ENCODE data around the gene ARHGAP15. TPM values are rescaled to one million over a fixed set of nuclear protein-coding genes. Genes with fewer than 3 reads are reported as not detected.

ARHGAP15 gene
- total and polyA plus RNA-seq, 2 donors (not counting 1 experiment from before 2014, with no cell fraction given) = 0.07 TPM; not detected in 1

DNA sequence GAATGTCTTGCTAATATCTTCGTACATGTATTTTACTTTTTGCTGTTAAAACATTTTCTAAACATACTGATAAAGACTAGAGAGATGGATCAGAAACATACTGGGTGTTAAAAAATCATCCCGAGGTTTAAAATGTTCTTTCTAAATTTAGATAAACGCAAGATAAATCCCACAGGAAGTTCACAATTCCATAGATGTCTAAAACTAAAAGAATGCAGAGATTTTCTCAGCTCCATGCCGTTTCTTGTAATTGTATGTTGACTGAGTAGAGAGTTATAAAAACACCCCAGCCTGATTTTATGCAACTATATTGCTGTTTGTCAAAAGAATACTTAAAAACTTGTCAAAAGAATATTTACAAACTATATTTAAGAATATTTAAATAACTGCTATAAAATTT, 455.7 kb downstream of the ARHGAP15 start:
- Histone ChIP-seq H3K9me3 (ENCODE audit: control insufficient read depth, insufficient read depth, low read depth, low read length) (no peaks in the 10 kb centered on the region), H3K27ac (ENCODE audit: insufficient read depth, low read length) (no peak overlapping the region), H3K36me3 (ENCODE audit: control insufficient read depth, insufficient read depth, low read length) (no peaks in the 10 kb centered on the region), H3K4me3 (replicated peaks in 1 of 4; ENCODE audit: control extremely low read depth in 1 of 4, insufficient read depth in 1 of 4, low read depth in 3 of 4, low read length in 4 of 4) (no peak overlapping the region), H4K20me1 (ENCODE audit: control insufficient read depth, extremely low read depth, insufficient read depth, low read length) (no peaks in the 10 kb centered on the region), H3K79me2 (ENCODE audit: control insufficient read depth, insufficient read depth, low read length) (no peaks in the 10 kb centered on the region), H3K27me3 (ENCODE audit: control insufficient read depth, insufficient read depth, low read length) (no peaks in the 10 kb centered on the region), H2AFZ (ENCODE audit: low read length) (no peak overlapping the region), H3K4me1 (ENCODE audit: control insufficient read depth, extremely low read depth, insufficient read depth, low read length) (no peaks in the 10 kb centered on the region), H3K9ac (ENCODE audit: insufficient read depth, low read length) (no peak overlapping the region), H3K4me2 (ENCODE audit: extremely low read depth, insufficient read depth, low read length) (no peak overlapping the region)
- no peak for DNase-seq (ENCODE audit: low read depth in 2 of 2)
- TF ChIP-seq EZH2 (IDR thresholded peaks at IDR 0.05; ENCODE audit: low read length, missing control alignments) = no peak
- TF ChIP-seq, protein P1, sequence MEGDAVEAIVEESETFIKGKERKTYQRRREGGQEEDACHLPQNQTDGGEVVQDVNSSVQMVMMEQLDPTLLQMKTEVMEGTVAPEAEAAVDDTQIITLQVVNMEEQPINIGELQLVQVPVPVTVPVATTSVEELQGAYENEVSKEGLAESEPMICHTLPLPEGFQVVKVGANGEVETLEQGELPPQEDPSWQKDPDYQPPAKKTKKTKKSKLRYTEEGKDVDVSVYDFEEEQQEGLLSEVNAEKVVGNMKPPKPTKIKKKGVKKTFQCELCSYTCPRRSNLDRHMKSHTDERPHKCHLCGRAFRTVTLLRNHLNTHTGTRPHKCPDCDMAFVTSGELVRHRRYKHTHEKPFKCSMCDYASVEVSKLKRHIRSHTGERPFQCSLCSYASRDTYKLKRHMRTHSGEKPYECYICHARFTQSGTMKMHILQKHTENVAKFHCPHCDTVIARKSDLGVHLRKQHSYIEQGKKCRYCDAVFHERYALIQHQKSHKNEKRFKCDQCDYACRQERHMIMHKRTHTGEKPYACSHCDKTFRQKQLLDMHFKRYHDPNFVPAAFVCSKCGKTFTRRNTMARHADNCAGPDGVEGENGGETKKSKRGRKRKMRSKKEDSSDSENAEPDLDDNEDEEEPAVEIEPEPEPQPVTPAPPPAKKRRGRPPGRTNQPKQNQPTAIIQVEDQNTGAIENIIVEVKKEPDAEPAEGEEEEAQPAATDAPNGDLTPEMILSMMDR (conservative IDR thresholded peaks at IDR 0.05 in 1 of 2, IDR thresholded peaks at IDR 0.05 in 1 of 2; ENCODE audit: low read depth in 1 of 2, low read length in 2 of 2) = no peak

DNA sequence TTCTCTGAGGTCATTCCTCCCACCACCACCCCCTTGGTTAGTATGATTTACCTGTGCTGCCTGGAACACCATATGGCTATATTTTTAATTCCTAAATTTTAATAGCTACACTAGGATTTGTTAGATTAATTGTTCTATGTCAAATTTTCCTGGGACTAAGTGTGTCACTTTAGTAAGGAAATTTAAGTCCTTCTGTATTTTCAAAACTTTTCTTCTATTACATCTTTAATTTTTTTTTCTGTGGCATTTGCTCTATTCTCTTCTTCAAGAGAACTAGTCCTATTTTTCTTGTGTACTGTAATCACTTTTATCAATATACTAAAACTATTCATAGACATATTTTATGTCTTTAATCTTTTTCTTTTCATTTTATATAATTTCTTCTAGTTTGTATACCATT, 456.9 kb downstream of the ARHGAP15 start:
- no peaks in the 10 kb centered on the region for H3K27me3 ChIP-seq (ENCODE audit: control insufficient read depth, insufficient read depth, low read length)
- H3K36me3 ChIP-seq (ENCODE audit: control insufficient read depth, insufficient read depth, low read length) = no peaks in the 10 kb centered on the region
- no peaks in the 10 kb centered on the region for H3K4me1 ChIP-seq (ENCODE audit: control insufficient read depth, extremely low read depth, insufficient read depth, low read length)
- H3K4me3 ChIP-seq (replicated peaks in 1 of 4; ENCODE audit: control extremely low read depth in 1 of 4, insufficient read depth in 1 of 4, low read depth in 3 of 4, low read length in 4 of 4) = no peak overlapping the region
- no peaks in the 10 kb centered on the region for H4K20me1 ChIP-seq (ENCODE audit: control insufficient read depth, extremely low read depth, insufficient read depth, low read length)
- no peak overlapping the region for H3K27ac ChIP-seq (ENCODE audit: insufficient read depth, low read length)
- no peak overlapping the region for H3K4me2 ChIP-seq (ENCODE audit: extremely low read depth, insufficient read depth, low read length)
- H2AFZ ChIP-seq (ENCODE audit: low read length) = no peak overlapping the region
- H3K9me3 ChIP-seq (ENCODE audit: control insufficient read depth, insufficient read depth, low read depth, low read length) = no peaks in the 10 kb centered on the region
- no peak overlapping the region for H3K9ac ChIP-seq (ENCODE audit: insufficient read depth, low read length)
- DNase-seq (ENCODE audit: low read depth in 2 of 2) = no peak
- no peak for TF ChIP-seq EZH2 (IDR thresholded peaks at IDR 0.05; ENCODE audit: low read length, missing control alignments)
- TF ChIP-seq, protein P1 (conservative IDR thresholded peaks at IDR 0.05 in 1 of 2, IDR thresholded peaks at IDR 0.05 in 1 of 2; ENCODE audit: low read depth in 1 of 2, low read length in 2 of 2) = no peak
- no peaks in the 10 kb centered on the region for H3K79me2 ChIP-seq (ENCODE audit: control insufficient read depth, insufficient read depth, low read length)

GRCh38 chr2:143588746-143589145, 459.5 kb downstream of the ARHGAP15 start:
- Histone ChIP-seq H2AFZ (ENCODE audit: low read length) (no peak overlapping the region), H3K4me3 (replicated peaks in 1 of 4; ENCODE audit: control extremely low read depth in 1 of 4, insufficient read depth in 1 of 4, low read depth in 3 of 4, low read length in 4 of 4) (no peak overlapping the region), H3K27me3 (ENCODE audit: control insufficient read depth, insufficient read depth, low read length) (no peaks in the 10 kb centered on the region), H3K9me3 (ENCODE audit: control insufficient read depth, insufficient read depth, low read depth, low read length) (no peaks in the 10 kb centered on the region), H3K36me3 (ENCODE audit: control insufficient read depth, insufficient read depth, low read length) (no peaks in the 10 kb centered on the region), H3K4me1 (ENCODE audit: control insufficient read depth, extremely low read depth, insufficient read depth, low read length) (no peaks in the 10 kb centered on the region), H3K4me2 (ENCODE audit: extremely low read depth, insufficient read depth, low read length) (no peak overlapping the region), H3K79me2 (ENCODE audit: control insufficient read depth, insufficient read depth, low read length) (no peaks in the 10 kb centered on the region), H4K20me1 (ENCODE audit: control insufficient read depth, extremely low read depth, insufficient read depth, low read length) (no peaks in the 10 kb centered on the region), H3K27ac (ENCODE audit: insufficient read depth, low read length) (no peak overlapping the region), H3K9ac (ENCODE audit: insufficient read depth, low read length) (no peak overlapping the region)
- no peak for TF ChIP-seq EZH2 (IDR thresholded peaks at IDR 0.05; ENCODE audit: low read length, missing control alignments)
- no peak for DNase-seq (ENCODE audit: low read depth in 2 of 2)

Measured in fibroblast of lung (primary cell).